ENCODE results near the gene STK38. TPM values are rescaled to one million over a fixed set of nuclear protein-coding genes. Genes with fewer than 3 reads are reported as not detected.

STK38 gene
- 60.4 to 65.1 TPM (median 63.2 TPM) in 3 replicates for total RNA-seq
- long read RNA-seq, transcript STK38-201 (14 exons, 3,576 nt) = major isoform, 43 of 138 reads
- long read RNA-seq, partial matches to known transcripts = 7 of 138 reads
- long read RNA-seq, other reads (novel, unspliced or antisense) = 88 of 138 reads

GRCh38 chr6:36546920-36547645 is at the start of gene STK38:
Gene STK38 (minus strand): TSS chr6:36547479. CDS start chr6:36540202, 7,277 bp downstream.
- H3K9me3 Mint-ChIP-seq (ENCODE audit: low read depth) = no peaks in the 10 kb centered on the region
- peaks cover 34% of the 10 kb centered on the region for H3K4me1 Mint-ChIP-seq (ENCODE audit: low read depth)
- DNase-seq (ENCODE audit: low spot score) = peak; percentile 85
- peak within 1 kb of the TSS; percentile 95 for H3K27ac Mint-ChIP-seq (ENCODE audit: unreplicated experiment)
- peak; percentile 45 for TF ChIP-seq CTCF (IDR thresholded peaks at IDR 0.05)
- H3K27me3 Mint-ChIP-seq (ENCODE audit: low read depth) = no peaks in the 10 kb centered on the region
- H3K36me3 Mint-ChIP-seq (ENCODE audit: low read depth) = no peaks in the 10 kb centered on the region
- peak within 1 kb of the TSS; percentile 92 for H3K4me3 Mint-ChIP-seq (ENCODE audit: unreplicated experiment)

- no peak for TF ChIP-seq CTCF (IDR thresholded peaks at IDR 0.05)
- Mint-ChIP-seq H3K27me3 (ENCODE audit: low read depth) (no peaks in the 10 kb centered on the region), H3K9me3 (ENCODE audit: low read depth) (no peaks in the 10 kb centered on the region), H3K27ac (ENCODE audit: unreplicated experiment) (peak overlapping the region; percentile 100), H3K36me3 (ENCODE audit: low read depth) (peaks cover 56% of the 10 kb centered on the region), H3K4me1 (ENCODE audit: low read depth) (peaks cover 61% of the 10 kb centered on the region), H3K4me3 (ENCODE audit: unreplicated experiment) (peak overlapping the region; percentile 100)
- no peak for DNase-seq (ENCODE audit: low spot score)
Measured at GRCh38 chr6:36596356-36596755, 49.1 kb upstream of the STK38 start.

GRCh38 chr6:36594816-36595643 is 47.8 kb upstream of the STK38 start:
- peaks cover 52% of the 10 kb centered on the region for H3K4me1 Mint-ChIP-seq (ENCODE audit: low read depth)
- no peak for DNase-seq (ENCODE audit: low spot score)
- no peak for TF ChIP-seq CTCF (IDR thresholded peaks at IDR 0.05)
- peaks cover 50% of the 10 kb centered on the region for H3K36me3 Mint-ChIP-seq (ENCODE audit: low read depth)
- H3K27me3 Mint-ChIP-seq (ENCODE audit: low read depth) = no peaks in the 10 kb centered on the region
- no peaks in the 10 kb centered on the region for H3K9me3 Mint-ChIP-seq (ENCODE audit: low read depth)
- H3K4me3 Mint-ChIP-seq (ENCODE audit: unreplicated experiment) = peak overlapping the region; percentile 100
- H3K27ac Mint-ChIP-seq (ENCODE audit: unreplicated experiment) = peak overlapping the region; percentile 100

- Mint-ChIP-seq H3K4me1 (ENCODE audit: low read depth) (peaks cover 44% of the 10 kb centered on the region), H3K9me3 (ENCODE audit: low read depth) (no peaks in the 10 kb centered on the region), H3K36me3 (ENCODE audit: low read depth) (peaks cover 43% of the 10 kb centered on the region), H3K27ac (ENCODE audit: unreplicated experiment) (peak within 1 kb of the TSS; percentile 100), H3K27me3 (ENCODE audit: low read depth) (no peaks in the 10 kb centered on the region), H3K4me3 (ENCODE audit: unreplicated experiment) (peak within 1 kb of the TSS; percentile 100)
- DNase-seq (ENCODE audit: low spot score) = peak; percentile 98
- TF ChIP-seq CTCF (IDR thresholded peaks at IDR 0.05) = peak; percentile 72
Measured at GRCh38 chr6:36594029-36594815, 46.9 kb upstream of the STK38 start, which contains the start of gene SRSF3. Gene SRSF3 (plus strand): TSS chr6:36594362. CDS start chr6:36596763, 2,401 bp downstream.
